Suprapubic skin (tissue), 4 donors: ENCODE measurements around the gene WIF1. TPM values are rescaled to one million over a fixed set of nuclear protein-coding genes. Genes with fewer than 3 reads are reported as not detected.

Experiments
- DNase-seq, 2 donors: peaks; one replicate each; pipeline ENCODE4 v3.0.0-alpha.2; 2019; ENCODE audit warnings: low spot score in 2 of 2
- H3K27ac ChIP-seq: fragments of 200-600 bp; sonication (generic); one replicate; pipeline ENCODE4 v1.5.1; 2019
- H3K27me3 ChIP-seq: fragments of 200-600 bp; sonication (generic); one replicate; pipeline ENCODE4 v1.5.1; 2019
- H3K36me3 ChIP-seq: fragments of 200-600 bp; sonication (generic); one replicate; pipeline ENCODE4 v1.5.1; 2019
- H3K4me1 ChIP-seq: fragments of 200-600 bp; sonication (generic); one replicate; pipeline ENCODE4 v1.5.1; 2019
- H3K4me3 ChIP-seq: fragments of 200-600 bp; sonication (generic); one replicate; pipeline ENCODE4 v1.5.1; 2019; ENCODE audit warnings: mild to moderate bottlenecking
- H3K9me3 ChIP-seq: fragments of 200-600 bp; sonication (generic); one replicate; pipeline ENCODE4 v1.5.1; 2019
- EP300 ChIP-seq: sonication (generic); formaldehyde crosslinking; IDR thresholded peaks from one replicate; pipeline ENCODE4 v1.6.1; 2017; ENCODE audit warnings: antibody characterized with exemption
- POLR2A ChIP-seq, 2 donors: fragments of 450-650 bp; IDR thresholded peaks; one replicate each; pipeline ENCODE4 v1.6.1; 2017; ENCODE audit warnings: antibody characterized with exemption in 2 of 2, mild to moderate bottlenecking in 2 of 2, moderate library complexity in 2 of 2
- POLR2AphosphoS5 ChIP-seq, 3 donors: sonication (generic); formaldehyde crosslinking; IDR thresholded peaks; one replicate each; pipeline ENCODE4 v1.6.1; 2017; ENCODE audit warnings: antibody characterized with exemption in 3 of 3
- WGBS: methylation state at CpG from one replicate; pipeline ENCODE4 v1.1.5; 2018; 5-methylcytosine and 5-hydroxymethylcytosine counted together
- total RNA-seq, 4 donors: library from RNA; depleted of rRNA; stranded (reverse); fragments of >200 nt; gene quantifications; one replicate each; pipeline ENCODE4 v1.1.0, GENCODE V29; 2016
- TF ChIP-seq, protein P1 (sequence below), 2 donors: fragments of 200-600 bp in 1 of 2; fragments of 450-650 bp in 1 of 2; sonication (generic) in 1 of 2; IDR thresholded peaks; one replicate each; pipeline ENCODE4 v1.5.1; 2016 to 2019; ENCODE audit warnings: antibody characterized with exemption in 2 of 2, mild to moderate bottlenecking in 1 of 2, moderate library complexity in 1 of 2

The WIF1 gene
- total RNA-seq, 4 donors from 2014 or later: 0.34 to 3.0 (median 0.79) TPM

DNA sequence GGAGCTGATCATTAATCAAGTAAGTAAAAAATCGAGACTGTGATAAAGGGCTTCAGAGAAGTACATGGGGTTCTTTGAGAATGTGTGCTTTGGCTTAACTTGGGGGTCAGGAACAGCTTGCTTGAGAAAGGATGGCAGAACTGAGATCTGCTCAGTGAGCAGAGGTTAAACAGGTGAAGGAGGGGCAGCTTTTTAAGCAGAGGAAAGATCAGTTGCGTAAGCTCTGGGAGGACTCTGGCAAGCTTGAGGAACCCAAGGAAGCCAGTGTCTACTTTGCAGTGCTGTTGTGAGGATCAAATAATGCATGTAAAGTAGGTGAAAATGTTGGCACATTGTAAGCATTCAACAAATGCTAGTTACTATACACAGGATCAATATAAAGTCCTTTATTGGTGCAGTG is 30.6 kb downstream of the WIF1 start:
- no peak for TF ChIP-seq POLR2AphosphoS5 (IDR thresholded peaks at IDR 0.05)
- no peak for TF ChIP-seq EP300
- TF ChIP-seq, protein P1, sequence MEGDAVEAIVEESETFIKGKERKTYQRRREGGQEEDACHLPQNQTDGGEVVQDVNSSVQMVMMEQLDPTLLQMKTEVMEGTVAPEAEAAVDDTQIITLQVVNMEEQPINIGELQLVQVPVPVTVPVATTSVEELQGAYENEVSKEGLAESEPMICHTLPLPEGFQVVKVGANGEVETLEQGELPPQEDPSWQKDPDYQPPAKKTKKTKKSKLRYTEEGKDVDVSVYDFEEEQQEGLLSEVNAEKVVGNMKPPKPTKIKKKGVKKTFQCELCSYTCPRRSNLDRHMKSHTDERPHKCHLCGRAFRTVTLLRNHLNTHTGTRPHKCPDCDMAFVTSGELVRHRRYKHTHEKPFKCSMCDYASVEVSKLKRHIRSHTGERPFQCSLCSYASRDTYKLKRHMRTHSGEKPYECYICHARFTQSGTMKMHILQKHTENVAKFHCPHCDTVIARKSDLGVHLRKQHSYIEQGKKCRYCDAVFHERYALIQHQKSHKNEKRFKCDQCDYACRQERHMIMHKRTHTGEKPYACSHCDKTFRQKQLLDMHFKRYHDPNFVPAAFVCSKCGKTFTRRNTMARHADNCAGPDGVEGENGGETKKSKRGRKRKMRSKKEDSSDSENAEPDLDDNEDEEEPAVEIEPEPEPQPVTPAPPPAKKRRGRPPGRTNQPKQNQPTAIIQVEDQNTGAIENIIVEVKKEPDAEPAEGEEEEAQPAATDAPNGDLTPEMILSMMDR (IDR thresholded peaks at IDR 0.05): no peak
- no peaks in the 10 kb centered on the region for H3K9me3 ChIP-seq
- H3K36me3 ChIP-seq: no peaks in the 10 kb centered on the region
- no peaks in the 10 kb centered on the region for H3K4me1 ChIP-seq
- DNase-seq: no peak
- peaks cover 28% of the 10 kb centered on the region for H3K27me3 ChIP-seq
- H3K27ac ChIP-seq: no peak overlapping the region
- 64% methylated on average over 2 of the region's 2 CpGs for WGBS
- H3K4me3 ChIP-seq: no peak overlapping the region

DNA sequence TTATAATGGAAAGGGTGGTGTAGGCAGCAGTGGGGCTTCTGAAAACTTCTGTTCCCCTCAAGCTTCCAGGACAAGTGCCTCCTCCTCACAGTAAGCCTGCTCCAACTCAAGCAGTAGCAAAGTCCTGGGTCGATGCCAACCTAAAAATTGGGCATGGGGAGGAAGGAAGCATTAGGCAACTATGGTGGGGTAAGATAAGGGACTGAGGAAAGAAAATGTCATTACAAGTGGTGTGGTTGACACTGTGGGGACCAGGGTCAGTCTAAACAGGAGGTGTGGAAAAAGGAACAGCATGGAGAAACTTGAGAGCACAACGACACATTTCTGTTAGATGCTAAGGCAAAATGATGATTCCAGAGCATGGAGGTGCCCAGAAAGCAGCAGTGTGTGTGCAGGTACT is 34.9 kb downstream of the WIF1 start:
- Histone ChIP-seq H3K27ac (no peak overlapping the region), H3K27me3 (peaks cover 30% of the 10 kb centered on the region), H3K4me3 (no peak overlapping the region), H3K36me3 (no peaks in the 10 kb centered on the region), H3K9me3 (no peaks in the 10 kb centered on the region), H3K4me1 (no peaks in the 10 kb centered on the region)
- no peak for TF ChIP-seq POLR2A (IDR thresholded peaks at IDR 0.05)
- TF ChIP-seq EP300: no peak
- TF ChIP-seq POLR2AphosphoS5 (IDR thresholded peaks at IDR 0.05): no peak
- TF ChIP-seq, protein P1 (IDR thresholded peaks at IDR 0.05): no peak
- WGBS: 64% methylated on average over 2 of the region's 2 CpGs
- DNase-seq: no peak

DNA sequence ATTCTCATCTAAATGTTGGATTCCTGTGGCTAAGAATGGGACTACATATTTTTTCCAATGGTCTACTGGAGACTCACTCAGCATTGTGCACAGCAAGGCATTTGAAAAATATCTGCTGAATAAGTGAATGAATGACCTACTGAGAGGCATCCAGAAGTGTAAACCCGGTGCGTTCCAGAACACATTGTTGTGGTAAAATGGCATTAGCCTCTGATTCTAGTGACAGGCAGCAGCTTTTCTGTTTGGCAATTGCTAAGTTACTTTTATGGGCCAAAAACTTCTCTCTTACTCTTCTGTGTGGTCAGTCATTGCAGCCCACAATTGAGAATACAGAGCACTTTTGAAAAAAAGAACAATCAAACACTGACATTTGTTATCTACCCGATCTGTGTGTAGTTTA is 36.5 kb downstream of the WIF1 start:
- H3K27ac ChIP-seq: no peak overlapping the region
- no peaks in the 10 kb centered on the region for H3K4me1 ChIP-seq
- H3K4me3 ChIP-seq: no peak overlapping the region
- TF ChIP-seq, protein P1 (IDR thresholded peaks at IDR 0.05): no peak
- no peak for TF ChIP-seq POLR2A (IDR thresholded peaks at IDR 0.05)
- no peak for TF ChIP-seq POLR2AphosphoS5 (IDR thresholded peaks at IDR 0.05)
- TF ChIP-seq EP300: no peak
- H3K9me3 ChIP-seq: no peaks in the 10 kb centered on the region
- peaks cover 17% of the 10 kb centered on the region for H3K27me3 ChIP-seq
- no peaks in the 10 kb centered on the region for H3K36me3 ChIP-seq
- 38% methylated on average over 3 of the region's 3 CpGs for WGBS
- DNase-seq: no peak

DNA sequence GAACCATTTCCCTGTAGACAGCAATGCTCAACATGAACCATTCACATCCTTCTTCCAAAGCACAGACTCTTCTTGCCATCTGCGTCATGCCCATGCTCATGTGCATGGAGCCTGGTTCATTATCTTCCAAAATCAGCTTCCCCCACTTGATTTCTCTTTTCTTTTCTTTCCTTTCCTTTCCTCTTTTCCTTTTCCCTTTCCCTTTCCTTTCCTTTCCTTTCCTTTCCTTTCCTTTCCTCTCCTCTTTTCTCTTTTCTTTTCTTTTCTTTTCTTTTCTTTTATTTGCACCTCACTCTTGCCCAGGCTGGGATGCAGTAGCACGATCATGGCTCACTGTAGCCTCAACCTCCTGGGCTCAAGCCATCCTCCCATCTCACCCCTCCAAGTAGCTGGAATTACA is 37.5 kb downstream of the WIF1 start:
- no peak for DNase-seq
- Histone ChIP-seq H3K36me3 (no peaks in the 10 kb centered on the region), H3K27me3 (peaks cover 17% of the 10 kb centered on the region), H3K9me3 (no peaks in the 10 kb centered on the region), H3K27ac (no peak overlapping the region), H3K4me3 (no peak overlapping the region), H3K4me1 (no peaks in the 10 kb centered on the region)
- WGBS: 83% methylated on average over 2 of the region's 2 CpGs
- TF ChIP-seq EP300 (no peak), POLR2AphosphoS5 (IDR thresholded peaks at IDR 0.05) (no peak), POLR2A (IDR thresholded peaks at IDR 0.05) (no peak)
- TF ChIP-seq, protein P1 (IDR thresholded peaks at IDR 0.05): no peak

DNA sequence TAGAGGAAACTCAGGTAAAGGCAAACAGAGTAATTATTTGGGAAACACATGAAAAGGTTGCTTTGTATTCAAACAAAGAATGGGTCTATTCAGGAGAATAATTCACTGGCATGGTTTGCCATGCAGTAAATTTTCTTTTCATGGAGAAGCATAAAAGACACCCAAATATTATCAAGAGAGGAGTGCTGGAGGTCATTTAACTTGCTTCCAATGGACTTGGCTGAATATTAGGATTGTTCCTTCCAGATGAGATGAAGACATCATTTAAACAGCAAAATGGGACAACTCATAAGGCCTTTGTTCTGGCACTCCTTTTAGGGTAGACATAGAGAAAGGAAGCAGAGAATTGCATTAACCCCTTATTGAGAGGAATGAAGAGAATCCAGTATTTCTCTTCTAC is 38.7 kb downstream of the WIF1 start:
- Histone ChIP-seq H3K4me1 (no peaks in the 10 kb centered on the region), H3K36me3 (no peaks in the 10 kb centered on the region), H3K27me3 (peaks cover 25% of the 10 kb centered on the region), H3K9me3 (no peaks in the 10 kb centered on the region), H3K27ac (no peak overlapping the region), H3K4me3 (no peak overlapping the region)
- TF ChIP-seq POLR2A (IDR thresholded peaks at IDR 0.05): no peak
- no peak for TF ChIP-seq EP300
- no peak for TF ChIP-seq POLR2AphosphoS5 (IDR thresholded peaks at IDR 0.05)
- DNase-seq: no peak

DNA sequence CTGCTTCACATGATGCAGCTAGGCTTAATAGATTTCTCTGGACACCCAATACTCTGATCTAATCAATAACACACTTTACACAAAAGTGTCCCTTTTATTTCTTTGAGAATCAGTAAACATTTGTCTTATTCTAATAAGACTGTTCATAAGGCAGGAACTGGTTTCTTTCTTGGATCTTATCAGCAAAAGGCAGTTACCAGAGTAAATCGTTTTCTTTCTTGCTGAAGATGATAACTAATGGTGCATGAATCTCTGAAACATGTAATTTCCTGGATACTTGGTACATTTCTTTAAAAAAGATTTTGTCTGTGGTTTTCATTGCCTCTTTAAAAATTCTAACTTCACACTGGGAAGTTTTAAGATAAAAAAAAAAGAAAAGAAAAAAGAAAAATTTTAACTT is 39.6 kb downstream of the WIF1 start:
- peaks cover 23% of the 10 kb centered on the region for H3K27me3 ChIP-seq
- no peak for DNase-seq
- 18% methylated on average over 1 of the region's 1 CpG for WGBS
- H3K4me1 ChIP-seq: no peaks in the 10 kb centered on the region
- no peaks in the 10 kb centered on the region for H3K36me3 ChIP-seq
- no peak overlapping the region for H3K27ac ChIP-seq
- H3K9me3 ChIP-seq: no peaks in the 10 kb centered on the region
- no peak overlapping the region for H3K4me3 ChIP-seq
- TF ChIP-seq POLR2A (IDR thresholded peaks at IDR 0.05) (no peak), POLR2AphosphoS5 (IDR thresholded peaks at IDR 0.05) (no peak), EP300 (no peak)
- TF ChIP-seq, protein P1 (IDR thresholded peaks at IDR 0.05): no peak
